Mucosa of stomach (tissue), 1 donor: ENCODE data around the gene KIRREL1.

Source experiments
- H3K27me3 ChIP-seq: one replicate; pipeline ENCODE4 v1.7.0; 2013; ENCODE audit warnings: mild to moderate bottlenecking, low read length; ENCODE audit not compliant: control insufficient read depth, insufficient read depth
- H3K36me3 ChIP-seq: one replicate; pipeline ENCODE4 v1.7.0; 2013; ENCODE audit warnings: low read length; ENCODE audit not compliant: control insufficient read depth, insufficient read depth
- H3K4me1 ChIP-seq: one replicate; pipeline ENCODE4 v1.7.0; 2013; ENCODE audit warnings: mild to moderate bottlenecking, low read length; ENCODE audit not compliant: control insufficient read depth, insufficient read depth
- H3K4me3 ChIP-seq: one replicate; pipeline ENCODE4 v1.7.0; 2013; ENCODE audit warnings: low read length
- H3K9ac ChIP-seq: one replicate; pipeline ENCODE4 v1.7.0; 2013; ENCODE audit warnings: mild to moderate bottlenecking, low read length, moderate library complexity
- H3K9me3 ChIP-seq: one replicate; pipeline ENCODE4 v1.7.0; 2013; ENCODE audit warnings: mild to moderate bottlenecking, low read length, moderate library complexity; ENCODE audit not compliant: control insufficient read depth
- donor health status: Pancreatic carcinoma.

KIRREL1 gene

GRCh38 chr1:158071138-158071537, 77.7 kb downstream of the KIRREL1 start:
- Histone ChIP-seq H3K27me3 (no peaks in the 10 kb centered on the region), H3K9me3 (no peaks in the 10 kb centered on the region), H3K9ac (no peak overlapping the region), H3K4me1 (no peaks in the 10 kb centered on the region), H3K4me3 (no peak overlapping the region), H3K36me3 (no peaks in the 10 kb centered on the region)

DNA sequence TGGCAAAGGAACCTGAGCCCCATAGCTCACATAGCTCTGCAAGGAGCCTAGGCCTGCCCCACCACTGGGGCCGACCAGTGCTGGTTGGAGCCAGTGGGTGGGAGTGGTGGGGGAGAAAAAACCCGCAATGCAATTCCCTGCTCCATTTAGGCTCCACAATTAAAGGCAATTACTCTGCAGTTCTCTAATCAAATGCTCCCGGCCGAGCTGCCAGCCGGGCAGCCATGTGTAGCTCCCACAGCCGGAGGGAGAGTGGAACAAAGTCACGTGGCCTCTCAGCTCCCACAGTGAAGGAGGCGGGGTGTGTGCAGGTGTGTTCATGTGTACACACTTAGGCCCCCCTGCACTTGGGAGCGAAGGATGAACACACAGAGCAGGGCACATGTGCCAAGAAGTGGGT, 81.6 kb downstream of the KIRREL1 start:
- no peaks in the 10 kb centered on the region for H3K4me1 ChIP-seq
- no peak overlapping the region for H3K4me3 ChIP-seq
- no peaks in the 10 kb centered on the region for H3K27me3 ChIP-seq
- H3K36me3 ChIP-seq = no peaks in the 10 kb centered on the region
- no peaks in the 10 kb centered on the region for H3K9me3 ChIP-seq
- H3K9ac ChIP-seq = no peak overlapping the region

DNA sequence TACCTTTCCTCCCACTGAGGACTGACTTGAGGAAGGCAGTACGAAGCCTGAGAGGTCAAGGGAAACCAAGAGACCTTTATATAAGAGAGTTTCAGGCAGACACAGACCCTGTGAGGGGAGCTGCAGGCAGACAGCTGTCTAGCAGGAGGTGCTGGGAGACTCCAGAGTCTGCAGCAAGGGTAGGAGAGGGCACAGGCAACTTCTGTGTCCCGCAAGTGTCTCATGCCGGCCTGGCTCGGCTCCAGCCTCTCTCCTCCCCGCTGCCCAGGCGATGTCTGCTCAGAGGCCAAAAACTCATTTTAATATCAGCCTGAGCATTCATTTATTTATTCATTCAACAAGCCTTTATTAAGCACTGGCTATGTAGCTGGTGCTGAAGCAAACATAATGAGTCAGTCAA, 83.0 kb downstream of the KIRREL1 start:
- H3K4me3 ChIP-seq = no peak overlapping the region
- H3K36me3 ChIP-seq = no peaks in the 10 kb centered on the region
- H3K9ac ChIP-seq = no peak overlapping the region
- H3K27me3 ChIP-seq = no peaks in the 10 kb centered on the region
- no peaks in the 10 kb centered on the region for H3K9me3 ChIP-seq
- H3K4me1 ChIP-seq = no peaks in the 10 kb centered on the region

DNA sequence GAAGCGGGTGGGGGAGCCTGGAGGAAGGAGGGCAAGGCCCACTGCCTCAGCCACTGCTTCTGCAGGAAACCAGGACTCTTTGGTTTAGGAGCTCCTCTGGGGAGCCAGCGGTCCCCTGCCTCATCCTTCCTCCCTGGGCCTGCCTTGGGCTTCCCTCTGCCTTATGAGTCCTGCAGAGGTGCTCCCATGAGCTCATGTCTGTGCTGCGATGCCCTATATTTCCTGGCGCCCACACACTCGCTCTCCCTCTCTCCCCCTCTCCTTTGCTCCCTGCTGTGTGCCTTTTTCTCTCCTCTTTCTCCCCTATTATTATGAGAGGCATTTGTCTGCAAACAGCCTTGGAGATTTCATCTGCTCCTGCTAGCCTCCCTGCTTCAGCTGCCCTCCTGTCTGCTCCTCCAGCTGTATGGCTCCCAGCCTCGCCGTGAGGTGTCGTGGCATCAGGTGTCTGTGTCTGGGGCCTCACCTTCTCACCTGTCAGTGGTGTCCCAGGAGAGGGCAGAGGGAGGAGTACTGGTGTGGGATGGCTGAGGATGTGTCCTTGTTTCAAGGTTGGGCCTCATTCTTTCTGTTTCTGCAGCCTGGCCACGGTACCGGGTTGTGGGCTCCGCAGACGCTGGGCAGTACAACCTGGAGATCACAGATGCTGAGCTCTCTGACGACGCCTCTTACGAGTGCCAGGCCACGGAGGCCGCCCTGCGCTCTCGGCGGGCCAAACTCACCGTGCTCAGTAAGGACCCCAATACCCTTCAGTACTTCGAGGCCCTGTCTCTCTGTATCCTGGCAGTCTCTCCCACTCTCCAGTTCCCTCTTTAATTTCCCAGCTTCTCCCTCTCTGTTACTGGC, 84.2 kb downstream of the KIRREL1 start:
- H3K9me3 ChIP-seq = no peaks in the 10 kb centered on the region
- H3K9ac ChIP-seq = no peak overlapping the region
- no peaks in the 10 kb centered on the region for H3K27me3 ChIP-seq
- no peak overlapping the region for H3K4me3 ChIP-seq
- H3K36me3 ChIP-seq = no peaks in the 10 kb centered on the region
- H3K4me1 ChIP-seq = no peaks in the 10 kb centered on the region

- no peaks in the 10 kb centered on the region for H3K27me3 ChIP-seq
- H3K9me3 ChIP-seq = no peaks in the 10 kb centered on the region
- H3K4me3 ChIP-seq = no peak overlapping the region
- H3K36me3 ChIP-seq = no peaks in the 10 kb centered on the region
- no peak overlapping the region for H3K9ac ChIP-seq
- H3K4me1 ChIP-seq = no peaks in the 10 kb centered on the region
These were observed 85.2 kb downstream of the KIRREL1 start for GRCh38 chr1:158078569-158079080.

- H3K36me3 ChIP-seq = no peaks in the 10 kb centered on the region
- no peaks in the 10 kb centered on the region for H3K9me3 ChIP-seq
- H3K4me1 ChIP-seq = no peaks in the 10 kb centered on the region
- no peak overlapping the region for H3K4me3 ChIP-seq
- H3K27me3 ChIP-seq = no peaks in the 10 kb centered on the region
- H3K9ac ChIP-seq = no peak overlapping the region
These were observed 86.6 kb downstream of the KIRREL1 start for GRCh38 chr1:158080066-158080465.

- Histone ChIP-seq H3K27me3 (no peaks in the 10 kb centered on the region), H3K4me3 (no peak overlapping the region), H3K4me1 (no peaks in the 10 kb centered on the region), H3K36me3 (no peaks in the 10 kb centered on the region), H3K9me3 (no peaks in the 10 kb centered on the region), H3K9ac (no peak overlapping the region)
These were observed 90.9 kb downstream of the KIRREL1 start for GRCh38 chr1:158084336-158084735.

DNA sequence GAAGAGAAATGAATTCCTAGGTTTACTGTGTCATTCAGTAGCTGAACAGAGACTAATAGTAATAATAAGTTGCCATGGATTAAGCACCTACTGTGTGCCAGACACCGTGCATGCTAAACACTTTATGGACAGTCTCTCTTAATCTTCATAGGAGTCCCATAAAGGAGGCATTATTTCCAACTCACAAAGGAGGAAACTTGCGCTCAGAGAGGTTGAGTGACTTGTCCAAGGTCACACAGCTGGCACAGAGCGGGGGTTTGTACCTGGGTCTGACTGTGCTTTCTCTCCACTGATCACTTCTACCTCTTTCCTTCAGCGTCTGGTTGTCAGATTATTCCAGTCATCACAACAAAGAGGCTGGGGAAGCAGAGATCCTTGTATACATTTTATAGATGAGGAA, 91.3 kb downstream of the KIRREL1 start:
- no peaks in the 10 kb centered on the region for H3K27me3 ChIP-seq
- no peak overlapping the region for H3K4me3 ChIP-seq
- no peak overlapping the region for H3K9ac ChIP-seq
- no peaks in the 10 kb centered on the region for H3K36me3 ChIP-seq
- H3K9me3 ChIP-seq = no peaks in the 10 kb centered on the region
- no peaks in the 10 kb centered on the region for H3K4me1 ChIP-seq

DNA sequence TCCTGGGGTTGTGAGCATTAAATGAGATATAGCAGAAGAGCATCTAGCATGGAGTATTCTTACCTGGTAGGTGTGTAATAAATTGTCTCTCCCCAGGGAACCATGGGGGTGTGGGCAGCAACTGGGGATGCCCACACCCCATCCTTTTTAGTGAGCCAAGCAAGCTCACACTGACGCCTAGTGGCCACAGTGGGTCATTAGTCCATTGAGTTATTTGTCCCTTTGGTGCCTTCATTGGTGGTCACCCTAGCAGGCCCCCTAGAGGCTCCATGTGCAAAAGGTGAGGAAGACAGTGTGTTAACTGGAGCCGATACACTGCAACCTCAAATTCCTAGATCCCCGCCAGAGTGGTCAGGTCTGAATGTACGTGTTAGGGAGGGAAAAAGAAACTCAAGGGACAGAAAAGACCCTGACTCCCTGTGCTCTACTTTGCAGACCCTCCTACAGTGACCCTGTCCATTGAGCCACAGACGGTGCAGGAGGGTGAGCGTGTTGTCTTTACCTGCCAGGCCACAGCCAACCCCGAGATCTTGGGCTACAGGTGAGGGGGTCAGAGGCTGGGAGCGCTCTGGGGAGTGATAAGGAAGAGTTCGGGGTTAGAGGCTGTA, 94.0 kb downstream of the KIRREL1 start:
- H3K36me3 ChIP-seq = no peaks in the 10 kb centered on the region
- no peak overlapping the region for H3K9ac ChIP-seq
- H3K4me3 ChIP-seq = no peak overlapping the region
- no peaks in the 10 kb centered on the region for H3K4me1 ChIP-seq
- H3K27me3 ChIP-seq = no peaks in the 10 kb centered on the region
- no peaks in the 10 kb centered on the region for H3K9me3 ChIP-seq

DNA sequence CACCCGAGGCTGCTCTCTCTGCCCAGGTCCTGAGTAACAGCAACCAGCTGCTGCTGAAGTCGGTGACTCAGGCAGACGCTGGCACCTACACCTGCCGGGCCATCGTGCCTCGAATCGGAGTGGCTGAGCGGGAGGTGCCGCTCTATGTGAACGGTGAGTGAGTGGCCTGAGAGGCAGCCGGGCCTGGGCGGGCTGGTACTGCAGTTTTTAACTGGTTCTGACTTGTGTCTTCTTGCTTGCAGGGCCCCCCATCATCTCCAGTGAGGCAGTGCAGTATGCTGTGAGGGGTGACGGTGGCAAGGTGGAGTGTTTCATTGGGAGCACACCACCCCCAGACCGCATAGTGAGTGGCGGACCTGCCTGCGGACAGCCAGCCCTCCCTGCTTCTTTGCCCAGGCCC, 96.0 kb downstream of the KIRREL1 start:
- Histone ChIP-seq H3K27me3 (no peaks in the 10 kb centered on the region), H3K4me1 (no peaks in the 10 kb centered on the region), H3K36me3 (no peaks in the 10 kb centered on the region), H3K9ac (no peak overlapping the region), H3K9me3 (no peaks in the 10 kb centered on the region), H3K4me3 (no peak overlapping the region)

GRCh38 chr1:158089925-158090637, 96.6 kb downstream of the KIRREL1 start:
- Histone ChIP-seq H3K9me3 (no peaks in the 10 kb centered on the region), H3K36me3 (no peaks in the 10 kb centered on the region), H3K4me1 (no peaks in the 10 kb centered on the region), H3K4me3 (no peak overlapping the region), H3K9ac (no peak overlapping the region), H3K27me3 (no peaks in the 10 kb centered on the region)

- H3K27me3 ChIP-seq = no peaks in the 10 kb centered on the region
- no peaks in the 10 kb centered on the region for H3K9me3 ChIP-seq
- no peaks in the 10 kb centered on the region for H3K36me3 ChIP-seq
- no peak overlapping the region for H3K9ac ChIP-seq
- no peaks in the 10 kb centered on the region for H3K4me1 ChIP-seq
- no peak overlapping the region for H3K4me3 ChIP-seq
These were observed 99.9 kb downstream of the KIRREL1 start for GRCh38 chr1:158093376-158093775.
